ENCODE results near the gene PSME3IP1.

Gene PSME3IP1

DNA sequence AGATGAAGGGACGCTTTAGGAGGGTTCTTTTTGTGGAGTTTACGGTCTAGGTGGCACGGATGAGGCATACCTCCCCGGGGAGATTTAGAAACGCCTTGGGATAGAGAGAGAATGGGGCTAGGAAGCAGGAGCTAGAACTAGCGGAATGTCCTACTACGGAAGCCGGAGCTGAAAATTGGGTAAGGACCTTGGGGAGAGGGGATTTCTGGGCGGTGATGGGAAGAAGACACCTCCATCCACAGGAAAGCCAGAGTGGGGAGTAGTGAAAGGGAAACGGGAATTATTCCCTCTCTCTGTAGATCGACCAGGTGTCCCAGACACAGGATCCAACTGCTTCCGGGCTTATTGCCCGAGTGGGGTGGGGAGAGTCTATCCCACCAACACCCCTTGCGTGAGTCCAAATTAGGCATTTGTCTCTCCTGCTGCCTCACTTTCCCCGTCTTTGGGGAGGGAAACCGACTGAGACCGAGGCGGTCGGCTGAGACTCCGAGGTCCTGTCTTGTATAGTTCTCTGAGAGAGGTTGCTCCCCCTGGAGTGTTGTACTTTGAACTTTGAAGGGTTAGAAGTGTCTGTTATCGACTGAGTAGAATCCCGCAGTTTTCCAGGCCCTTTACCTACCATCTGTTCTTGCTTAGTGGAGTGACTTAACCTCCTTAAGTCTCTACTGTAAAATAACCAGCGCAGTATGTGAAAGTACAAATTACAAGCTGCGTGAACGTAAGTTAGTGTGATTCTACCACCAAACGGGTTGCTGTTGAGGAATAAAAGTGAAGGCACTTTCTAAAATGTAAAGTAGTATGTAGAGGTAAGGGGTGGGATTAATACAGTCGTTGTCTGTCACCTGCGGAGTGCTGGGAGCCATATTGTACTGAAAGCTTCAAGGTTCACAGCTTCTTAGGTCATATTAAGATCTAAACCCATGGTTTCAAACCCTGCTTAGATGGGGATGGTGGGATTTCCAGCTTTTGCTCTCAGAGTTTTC, 1.3 kb upstream of the PSME3IP1 start (continued):
- TF ChIP-seq, protein P1, sequence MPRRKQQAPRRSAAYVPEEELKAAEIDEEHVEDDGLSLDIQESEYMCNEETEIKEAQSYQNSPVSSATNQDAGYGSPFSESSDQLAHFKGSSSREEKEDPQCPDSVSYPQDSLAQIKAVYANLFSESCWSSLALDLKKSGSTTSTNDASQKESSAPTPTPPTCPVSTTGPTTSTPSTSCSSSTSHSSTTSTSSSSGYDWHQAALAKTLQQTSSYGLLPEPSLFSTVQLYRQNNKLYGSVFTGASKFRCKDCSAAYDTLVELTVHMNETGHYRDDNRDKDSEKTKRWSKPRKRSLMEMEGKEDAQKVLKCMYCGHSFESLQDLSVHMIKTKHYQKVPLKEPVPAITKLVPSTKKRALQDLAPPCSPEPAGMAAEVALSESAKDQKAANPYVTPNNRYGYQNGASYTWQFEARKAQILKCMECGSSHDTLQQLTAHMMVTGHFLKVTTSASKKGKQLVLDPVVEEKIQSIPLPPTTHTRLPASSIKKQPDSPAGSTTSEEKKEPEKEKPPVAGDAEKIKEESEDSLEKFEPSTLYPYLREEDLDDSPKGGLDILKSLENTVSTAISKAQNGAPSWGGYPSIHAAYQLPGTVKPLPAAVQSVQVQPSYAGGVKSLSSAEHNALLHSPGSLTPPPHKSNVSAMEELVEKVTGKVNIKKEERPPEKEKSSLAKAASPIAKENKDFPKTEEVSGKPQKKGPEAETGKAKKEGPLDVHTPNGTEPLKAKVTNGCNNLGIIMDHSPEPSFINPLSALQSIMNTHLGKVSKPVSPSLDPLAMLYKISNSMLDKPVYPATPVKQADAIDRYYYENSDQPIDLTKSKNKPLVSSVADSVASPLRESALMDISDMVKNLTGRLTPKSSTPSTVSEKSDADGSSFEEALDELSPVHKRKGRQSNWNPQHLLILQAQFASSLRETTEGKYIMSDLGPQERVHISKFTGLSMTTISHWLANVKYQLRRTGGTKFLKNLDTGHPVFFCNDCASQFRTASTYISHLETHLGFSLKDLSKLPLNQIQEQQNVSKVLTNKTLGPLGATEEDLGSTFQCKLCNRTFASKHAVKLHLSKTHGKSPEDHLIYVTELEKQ (tag by site-specific recombination; IDR thresholded peaks at IDR 0.05; ENCODE audit: borderline replicate concordance), result no peak
- TF ChIP-seq ZNF433 (tag by site-specific recombination; IDR thresholded peaks at IDR 0.05; ENCODE audit: low read depth) (no peak), ZNF623 (tag by site-specific recombination; IDR thresholded peaks at IDR 0.05) (no peak), ZNF2 (tag by site-specific recombination; IDR thresholded peaks at IDR 0.05) (no peak), ZNF302 (tag by site-specific recombination; IDR thresholded peaks at IDR 0.05; ENCODE audit: low read depth) (no peak), ZNF654 (tag by site-specific recombination; IDR thresholded peaks at IDR 0.05; ENCODE audit: low read depth) (no peak), ZNF624 (tag by site-specific recombination; IDR thresholded peaks at IDR 0.05) (no peak), ZBTB20 (tag by site-specific recombination; IDR thresholded peaks at IDR 0.05) (peak; percentile 55; the same call in 1 of the 2 replicates), RBAK (tag by site-specific recombination; IDR thresholded peaks at IDR 0.05) (no peak), GFI1B (tag by site-specific recombination; IDR thresholded peaks at IDR 0.05) (no peak), ZNF354C (tag by site-specific recombination; IDR thresholded peaks at IDR 0.05; ENCODE audit: borderline replicate concordance, low read depth) (no peak), SCRT2 (tag by site-specific recombination; IDR thresholded peaks at IDR 0.05) (no peak), ZNF211 (tag by site-specific recombination; IDR thresholded peaks at IDR 0.05; ENCODE audit: low read depth) (no peak), ZNF473 (tag by site-specific recombination; IDR thresholded peaks at IDR 0.05) (no peak), IKZF3 (tag by site-specific recombination; IDR thresholded peaks at IDR 0.05) (peak; percentile 52; the same call in 1 of the 2 replicates), KLF1 (tag by site-specific recombination; IDR thresholded peaks at IDR 0.05) (no peak), ZNF121 (tag by site-specific recombination; IDR thresholded peaks at IDR 0.05) (no peak), MZF1 (tag by site-specific recombination; IDR thresholded peaks at IDR 0.05; ENCODE audit: borderline replicate concordance) (peak; percentile 62), ZNF174 (tag by site-specific recombination; IDR thresholded peaks at IDR 0.05) (no peak), ZNF155 (tag by site-specific recombination; IDR thresholded peaks at IDR 0.05) (no peak)
- TF ChIP-seq, protein P2, sequence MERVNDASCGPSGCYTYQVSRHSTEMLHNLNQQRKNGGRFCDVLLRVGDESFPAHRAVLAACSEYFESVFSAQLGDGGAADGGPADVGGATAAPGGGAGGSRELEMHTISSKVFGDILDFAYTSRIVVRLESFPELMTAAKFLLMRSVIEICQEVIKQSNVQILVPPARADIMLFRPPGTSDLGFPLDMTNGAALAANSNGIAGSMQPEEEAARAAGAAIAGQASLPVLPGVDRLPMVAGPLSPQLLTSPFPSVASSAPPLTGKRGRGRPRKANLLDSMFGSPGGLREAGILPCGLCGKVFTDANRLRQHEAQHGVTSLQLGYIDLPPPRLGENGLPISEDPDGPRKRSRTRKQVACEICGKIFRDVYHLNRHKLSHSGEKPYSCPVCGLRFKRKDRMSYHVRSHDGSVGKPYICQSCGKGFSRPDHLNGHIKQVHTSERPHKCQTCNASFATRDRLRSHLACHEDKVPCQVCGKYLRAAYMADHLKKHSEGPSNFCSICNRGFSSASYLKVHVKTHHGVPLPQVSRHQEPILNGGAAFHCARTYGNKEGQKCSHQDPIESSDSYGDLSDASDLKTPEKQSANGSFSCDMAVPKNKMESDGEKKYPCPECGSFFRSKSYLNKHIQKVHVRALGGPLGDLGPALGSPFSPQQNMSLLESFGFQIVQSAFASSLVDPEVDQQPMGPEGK (tag by site-specific recombination; IDR thresholded peaks at IDR 0.05), result peak; percentile 46
- TF ChIP-seq, protein P3, sequence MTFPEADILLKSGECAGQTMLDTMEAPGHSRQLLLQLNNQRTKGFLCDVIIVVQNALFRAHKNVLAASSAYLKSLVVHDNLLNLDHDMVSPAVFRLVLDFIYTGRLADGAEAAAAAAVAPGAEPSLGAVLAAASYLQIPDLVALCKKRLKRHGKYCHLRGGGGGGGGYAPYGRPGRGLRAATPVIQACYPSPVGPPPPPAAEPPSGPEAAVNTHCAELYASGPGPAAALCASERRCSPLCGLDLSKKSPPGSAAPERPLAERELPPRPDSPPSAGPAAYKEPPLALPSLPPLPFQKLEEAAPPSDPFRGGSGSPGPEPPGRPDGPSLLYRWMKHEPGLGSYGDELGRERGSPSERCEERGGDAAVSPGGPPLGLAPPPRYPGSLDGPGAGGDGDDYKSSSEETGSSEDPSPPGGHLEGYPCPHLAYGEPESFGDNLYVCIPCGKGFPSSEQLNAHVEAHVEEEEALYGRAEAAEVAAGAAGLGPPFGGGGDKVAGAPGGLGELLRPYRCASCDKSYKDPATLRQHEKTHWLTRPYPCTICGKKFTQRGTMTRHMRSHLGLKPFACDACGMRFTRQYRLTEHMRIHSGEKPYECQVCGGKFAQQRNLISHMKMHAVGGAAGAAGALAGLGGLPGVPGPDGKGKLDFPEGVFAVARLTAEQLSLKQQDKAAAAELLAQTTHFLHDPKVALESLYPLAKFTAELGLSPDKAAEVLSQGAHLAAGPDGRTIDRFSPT (tag by site-specific recombination; IDR thresholded peaks at IDR 0.05), result no peak
- TF ChIP-seq, protein P4, sequence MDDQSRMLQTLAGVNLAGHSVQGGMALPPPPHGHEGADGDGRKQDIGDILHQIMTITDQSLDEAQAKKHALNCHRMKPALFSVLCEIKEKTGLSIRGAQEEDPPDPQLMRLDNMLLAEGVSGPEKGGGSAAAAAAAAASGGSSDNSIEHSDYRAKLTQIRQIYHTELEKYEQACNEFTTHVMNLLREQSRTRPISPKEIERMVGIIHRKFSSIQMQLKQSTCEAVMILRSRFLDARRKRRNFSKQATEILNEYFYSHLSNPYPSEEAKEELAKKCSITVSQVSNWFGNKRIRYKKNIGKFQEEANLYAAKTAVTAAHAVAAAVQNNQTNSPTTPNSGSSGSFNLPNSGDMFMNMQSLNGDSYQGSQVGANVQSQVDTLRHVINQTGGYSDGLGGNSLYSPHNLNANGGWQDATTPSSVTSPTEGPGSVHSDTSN (CRISPR knock-in tag; IDR thresholded peaks at IDR 0.05), result no peak
- TF ChIP-seq, protein P5, sequence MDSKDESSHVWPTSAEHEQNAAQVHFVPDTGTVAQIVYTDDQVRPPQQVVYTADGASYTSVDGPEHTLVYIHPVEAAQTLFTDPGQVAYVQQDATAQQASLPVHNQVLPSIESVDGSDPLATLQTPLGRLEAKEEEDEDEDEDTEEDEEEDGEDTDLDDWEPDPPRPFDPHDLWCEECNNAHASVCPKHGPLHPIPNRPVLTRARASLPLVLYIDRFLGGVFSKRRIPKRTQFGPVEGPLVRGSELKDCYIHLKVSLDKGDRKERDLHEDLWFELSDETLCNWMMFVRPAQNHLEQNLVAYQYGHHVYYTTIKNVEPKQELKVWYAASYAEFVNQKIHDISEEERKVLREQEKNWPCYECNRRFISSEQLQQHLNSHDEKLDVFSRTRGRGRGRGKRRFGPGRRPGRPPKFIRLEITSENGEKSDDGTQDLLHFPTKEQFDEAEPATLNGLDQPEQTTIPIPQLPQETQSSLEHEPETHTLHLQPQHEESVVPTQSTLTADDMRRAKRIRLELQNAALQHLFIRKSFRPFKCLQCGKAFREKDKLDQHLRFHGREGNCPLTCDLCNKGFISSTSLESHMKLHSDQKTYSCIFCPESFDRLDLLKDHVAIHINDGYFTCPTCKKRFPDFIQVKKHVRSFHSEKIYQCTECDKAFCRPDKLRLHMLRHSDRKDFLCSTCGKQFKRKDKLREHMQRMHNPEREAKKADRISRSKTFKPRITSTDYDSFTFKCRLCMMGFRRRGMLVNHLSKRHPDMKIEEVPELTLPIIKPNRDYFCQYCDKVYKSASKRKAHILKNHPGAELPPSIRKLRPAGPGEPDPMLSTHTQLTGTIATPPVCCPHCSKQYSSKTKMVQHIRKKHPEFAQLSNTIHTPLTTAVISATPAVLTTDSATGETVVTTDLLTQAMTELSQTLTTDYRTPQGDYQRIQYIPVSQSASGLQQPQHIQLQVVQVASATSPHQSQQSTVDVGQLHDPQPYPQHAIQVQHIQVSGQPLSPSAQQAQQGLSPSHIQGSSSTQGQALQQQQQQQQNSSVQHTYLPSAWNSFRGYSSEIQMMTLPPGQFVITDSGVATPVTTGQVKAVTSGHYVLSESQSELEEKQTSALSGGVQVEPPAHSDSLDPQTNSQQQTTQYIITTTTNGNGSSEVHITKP (tag by site-specific recombination; IDR thresholded peaks at IDR 0.05), result peak; percentile 96
- TF ChIP-seq, protein P6, sequence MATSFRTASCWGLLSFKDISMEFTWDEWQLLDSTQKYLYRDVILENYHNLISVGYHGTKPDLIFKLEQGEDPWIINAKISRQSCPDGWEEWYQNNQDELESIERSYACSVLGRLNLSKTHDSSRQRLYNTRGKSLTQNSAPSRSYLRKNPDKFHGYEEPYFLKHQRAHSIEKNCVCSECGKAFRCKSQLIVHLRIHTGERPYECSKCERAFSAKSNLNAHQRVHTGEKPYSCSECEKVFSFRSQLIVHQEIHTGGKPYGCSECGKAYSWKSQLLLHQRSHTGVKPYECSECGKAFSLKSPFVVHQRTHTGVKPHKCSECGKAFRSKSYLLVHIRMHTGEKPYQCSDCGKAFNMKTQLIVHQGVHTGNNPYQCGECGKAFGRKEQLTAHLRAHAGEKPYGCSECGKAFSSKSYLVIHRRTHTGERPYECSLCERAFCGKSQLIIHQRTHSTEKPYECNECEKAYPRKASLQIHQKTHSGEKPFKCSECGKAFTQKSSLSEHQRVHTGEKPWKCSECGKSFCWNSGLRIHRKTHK (tag by site-specific recombination; IDR thresholded peaks at IDR 0.05), result no peak

Data from HEK293 (cell line).